Ascending aorta (tissue), 2 donors: ENCODE results near the gene TM4SF20. TPM values are rescaled to one million over a fixed set of nuclear protein-coding genes. Genes with fewer than 3 reads are reported as not detected.

ENCODE experiments used
- DNase-seq, 2 donors: peaks; one replicate each; pipeline ENCODE4 v3.0.0-alpha.2; 2019; ENCODE audit warnings: low spot score in 2 of 2
- H3K27ac ChIP-seq, 2 donors: fragments of 200-600 bp; sonication (generic); one replicate each; pipeline ENCODE4 v1.5.1; 2016 to 2017; ENCODE audit warnings: mild to moderate bottlenecking in 1 of 2
- H3K27me3 ChIP-seq: fragments of 200-600 bp; sonication (generic); one replicate; pipeline ENCODE4 v1.5.1; 2017
- H3K36me3 ChIP-seq, 2 donors: fragments of 200-600 bp; sonication (generic); one replicate each; pipeline ENCODE4 v1.5.1; 2016
- H3K4me1 ChIP-seq, 2 donors: fragments of 200-600 bp; sonication (generic); one replicate each; pipeline ENCODE4 v1.5.1; 2016 to 2017; ENCODE audit warnings: mild to moderate bottlenecking in 1 of 2
- H3K4me3 ChIP-seq, 2 donors: fragments of 200-600 bp; sonication (generic); one replicate each; pipeline ENCODE4 v1.5.1; 2016 to 2017; ENCODE audit warnings: mild to moderate bottlenecking in 1 of 2
- H3K9me3 ChIP-seq, 2 donors: fragments of 200-600 bp; sonication (generic); one replicate each; pipeline ENCODE4 v1.5.1; 2016
- intact Hi-C: fragments of 100-400 bp; cut with DNase I; formaldehyde crosslinking; loops from one replicate; pipeline ENCODE4 v1.15.1; 2023
- total RNA-seq: library from RNA; depleted of rRNA; stranded (reverse); fragments of >200 nt; gene quantifications from one replicate; pipeline ENCODE4 v1.1.0, GENCODE V29; 2016
- TF ChIP-seq, protein P1 (sequence below), 3 experiments: fragments of 200-600 bp in 2 of 3; fragments of 450-650 bp in 1 of 3; sonication (generic) in 2 of 3; IDR thresholded peaks; one replicate each; pipeline ENCODE4 v1.5.1; 2016 to 2019; ENCODE audit warnings: antibody characterized with exemption in 3 of 3, mild to moderate bottlenecking in 1 of 3, moderate library complexity in 1 of 3

TM4SF20 gene
- total RNA-seq, 1 donor from 2014 or later = not detected

DNA sequence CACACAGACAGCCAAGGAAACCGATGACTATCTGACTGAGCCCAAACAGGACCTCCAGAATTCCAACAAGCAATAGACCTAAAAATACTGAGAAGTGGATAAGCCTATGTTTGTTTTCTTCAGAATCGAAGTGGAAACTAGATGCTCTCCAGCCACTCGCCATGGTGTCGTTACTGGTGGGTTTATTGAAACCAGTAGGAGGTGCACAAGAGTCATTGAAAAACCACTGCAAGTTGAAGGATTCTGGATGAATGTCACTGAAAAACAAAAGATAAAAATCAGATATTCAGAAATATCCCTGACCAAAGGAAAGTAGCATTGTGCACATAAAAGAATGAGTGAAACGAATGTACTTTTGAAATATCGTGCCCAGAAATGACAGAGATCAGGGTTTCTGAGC is 15.3 kb downstream of the TM4SF20 start:
- no peak for DNase-seq
- peaks cover 0 to 8% of the 10 kb centered on the region in 2 donors for H3K36me3 ChIP-seq
- no peaks in the 10 kb centered on the region for H3K9me3 ChIP-seq
- intact Hi-C loops = no loop called here
- TF ChIP-seq, protein P1, sequence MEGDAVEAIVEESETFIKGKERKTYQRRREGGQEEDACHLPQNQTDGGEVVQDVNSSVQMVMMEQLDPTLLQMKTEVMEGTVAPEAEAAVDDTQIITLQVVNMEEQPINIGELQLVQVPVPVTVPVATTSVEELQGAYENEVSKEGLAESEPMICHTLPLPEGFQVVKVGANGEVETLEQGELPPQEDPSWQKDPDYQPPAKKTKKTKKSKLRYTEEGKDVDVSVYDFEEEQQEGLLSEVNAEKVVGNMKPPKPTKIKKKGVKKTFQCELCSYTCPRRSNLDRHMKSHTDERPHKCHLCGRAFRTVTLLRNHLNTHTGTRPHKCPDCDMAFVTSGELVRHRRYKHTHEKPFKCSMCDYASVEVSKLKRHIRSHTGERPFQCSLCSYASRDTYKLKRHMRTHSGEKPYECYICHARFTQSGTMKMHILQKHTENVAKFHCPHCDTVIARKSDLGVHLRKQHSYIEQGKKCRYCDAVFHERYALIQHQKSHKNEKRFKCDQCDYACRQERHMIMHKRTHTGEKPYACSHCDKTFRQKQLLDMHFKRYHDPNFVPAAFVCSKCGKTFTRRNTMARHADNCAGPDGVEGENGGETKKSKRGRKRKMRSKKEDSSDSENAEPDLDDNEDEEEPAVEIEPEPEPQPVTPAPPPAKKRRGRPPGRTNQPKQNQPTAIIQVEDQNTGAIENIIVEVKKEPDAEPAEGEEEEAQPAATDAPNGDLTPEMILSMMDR (IDR thresholded peaks at IDR 0.05) = peak in 1 of 3 experiments; percentile 5
- H3K27ac ChIP-seq = peak overlapping the region in 1 of 2 donors; percentile 58
- H3K4me1 ChIP-seq = peaks cover 0 to 22% of the 10 kb centered on the region in 2 donors
- H3K27me3 ChIP-seq = no peaks in the 10 kb centered on the region
- no peak overlapping the region for H3K4me3 ChIP-seq

DNA sequence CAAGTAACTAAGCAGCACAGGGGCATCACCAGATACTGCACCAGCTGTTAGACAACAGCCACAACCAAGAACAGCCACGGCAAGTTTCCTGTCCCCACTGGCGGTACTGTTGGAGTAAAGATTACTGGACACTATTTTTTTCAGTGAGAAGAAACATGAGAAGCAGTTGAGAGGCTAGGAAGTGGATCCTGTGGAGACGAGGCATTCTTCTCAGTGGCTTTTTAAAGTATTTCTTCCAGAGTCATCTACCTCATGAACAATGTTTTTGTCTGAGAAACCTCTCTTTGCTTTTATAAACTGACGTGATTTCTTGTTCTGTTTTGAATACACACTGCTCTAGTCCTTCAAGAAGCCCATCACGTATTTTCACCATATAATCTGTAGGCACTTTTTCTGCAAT is 18.8 kb downstream of the TM4SF20 start:
- intact Hi-C loops = no loop called here
- TF ChIP-seq, protein P1 (IDR thresholded peaks at IDR 0.05) = no peak
- Histone ChIP-seq H3K36me3 (peaks cover 22 to 39% of the 10 kb centered on the region in 2 donors), H3K27me3 (no peaks in the 10 kb centered on the region), H3K4me1 (peaks cover 0 to 8% of the 10 kb centered on the region in 2 donors), H3K9me3 (no peaks in the 10 kb centered on the region), H3K4me3 (no peak overlapping the region), H3K27ac (no peak overlapping the region)
- DNase-seq = no peak

DNA sequence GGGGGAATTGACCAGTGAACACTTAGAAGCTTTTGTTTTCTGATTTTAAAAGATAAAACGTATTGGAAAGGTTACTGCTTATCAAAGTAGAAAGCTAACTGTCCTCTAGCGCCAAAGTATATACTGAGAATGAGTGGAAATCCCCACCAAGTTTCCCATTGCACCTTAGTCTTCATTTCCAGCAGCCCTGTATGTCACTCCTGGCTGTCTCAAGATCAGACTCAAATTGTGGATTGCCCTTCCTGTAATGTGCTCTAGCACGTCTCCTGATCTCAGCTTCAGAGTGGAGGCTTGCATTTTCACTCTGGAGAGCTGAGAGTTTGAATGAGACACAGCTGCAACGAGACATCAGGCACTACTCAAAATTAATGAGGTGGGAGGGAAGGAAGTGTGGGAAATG is 27.5 kb downstream of the TM4SF20 start:
- TF ChIP-seq, protein P1 (IDR thresholded peaks at IDR 0.05) = no peak
- Histone ChIP-seq H3K27ac (no peak overlapping the region), H3K36me3 (peaks cover 17 to 38% of the 10 kb centered on the region in 2 donors), H3K27me3 (no peaks in the 10 kb centered on the region), H3K4me3 (no peak overlapping the region), H3K9me3 (no peaks in the 10 kb centered on the region), H3K4me1 (no peaks in the 10 kb centered on the region)
- intact Hi-C loops = no loop called here
- DNase-seq = no peak

DNA sequence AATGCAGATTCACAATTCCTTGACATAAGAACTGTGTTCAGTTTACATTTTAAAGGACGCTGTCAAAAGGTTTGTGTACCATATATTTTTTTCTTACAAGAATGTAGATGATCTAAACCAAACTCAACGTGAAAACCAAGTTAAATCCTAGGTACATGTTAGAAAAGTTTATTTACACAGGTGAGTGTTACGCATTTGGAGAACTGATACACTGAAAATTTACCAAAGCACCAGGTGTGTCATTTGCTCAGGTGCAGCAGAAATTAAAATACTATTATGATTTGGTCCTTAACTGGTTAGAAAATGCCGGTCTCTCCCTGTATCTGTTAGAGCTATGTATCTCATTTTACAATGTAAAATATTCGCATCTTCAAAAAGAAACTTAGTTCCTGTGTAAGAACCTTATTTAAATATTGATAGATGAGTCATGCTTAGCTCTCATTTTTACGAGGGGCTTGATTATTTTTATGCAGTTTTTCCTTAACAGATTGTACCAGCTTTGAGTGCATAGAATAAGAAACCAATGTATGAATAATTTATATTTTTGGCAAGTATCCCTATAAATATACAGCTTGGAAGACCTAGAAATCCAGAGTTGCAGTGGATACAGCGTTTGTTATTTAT is 29.0 kb downstream of the TM4SF20 start:
- Histone ChIP-seq H3K9me3 (no peaks in the 10 kb centered on the region), H3K27me3 (no peaks in the 10 kb centered on the region), H3K27ac (no peak overlapping the region), H3K36me3 (peaks cover 10 to 26% of the 10 kb centered on the region in 2 donors), H3K4me1 (no peaks in the 10 kb centered on the region), H3K4me3 (no peak overlapping the region)
- intact Hi-C loops = no loop called here
- TF ChIP-seq, protein P1 (IDR thresholded peaks at IDR 0.05) = no peak
- no peak for DNase-seq

DNA sequence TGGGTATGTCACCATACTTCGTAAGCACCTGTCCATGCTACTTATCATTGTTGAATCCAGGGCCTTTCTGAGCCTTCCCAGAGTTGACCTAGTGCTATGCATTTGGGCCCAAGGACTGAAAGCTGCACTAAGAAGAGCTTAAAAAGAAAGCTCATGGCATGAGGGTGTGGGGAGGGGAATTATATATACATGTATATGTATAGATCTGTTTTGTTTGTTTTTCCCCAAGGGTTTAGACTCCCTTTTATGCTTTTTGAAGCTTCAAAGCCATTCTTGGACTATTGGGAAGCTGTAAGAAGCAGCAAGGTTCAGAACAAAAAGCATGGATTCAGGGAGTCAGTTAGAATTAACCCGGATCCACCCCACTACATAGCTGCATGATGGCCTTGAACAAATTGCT is 30.8 kb downstream of the TM4SF20 start:
- peaks cover 13 to 29% of the 10 kb centered on the region in 2 donors for H3K36me3 ChIP-seq
- no peak overlapping the region for H3K27ac ChIP-seq
- H3K27me3 ChIP-seq = no peaks in the 10 kb centered on the region
- DNase-seq = no peak
- H3K9me3 ChIP-seq = no peaks in the 10 kb centered on the region
- intact Hi-C loops = no loop called here
- no peak overlapping the region for H3K4me3 ChIP-seq
- TF ChIP-seq, protein P1 (IDR thresholded peaks at IDR 0.05) = no peak
- H3K4me1 ChIP-seq = no peaks in the 10 kb centered on the region
